Fibroblast of the aortic adventitia (primary cell): Measurements from ENCODE around the gene SMG7. TPM values are rescaled to one million over a fixed set of nuclear protein-coding genes. Genes with fewer than 3 reads are reported as not detected.

Source experiments
- DNase-seq: peaks from one replicate; pipeline ENCODE4 v3.0.0-alpha.2; 2010; ENCODE audit warnings: low read depth
- H3K4me3 ChIP-seq: 2 replicates; pipeline ENCODE4 v1.5.1; 2011; ENCODE audit warnings: low read depth, mild to moderate bottlenecking, control low read depth, low read length, moderate library complexity
- CTCF ChIP-seq: IDR thresholded peaks from 2 replicates; pipeline ENCODE4 v1.5.1; 2011; ENCODE audit warnings: mild to moderate bottlenecking, low read length, control low read depth, inconsistent platforms; ENCODE audit not compliant: insufficient read depth
- total RNA-seq: library from RNA; depleted of rRNA; stranded (reverse); fragments of >200 nt; gene quantifications from 2 replicates; pipeline ENCODE4 v1.2.3, GENCODE V29; 2012; ENCODE audit warnings: low replicate concordance

The SMG7 gene
- total RNA-seq, 1 donor, result 29.0 TPM

DNA sequence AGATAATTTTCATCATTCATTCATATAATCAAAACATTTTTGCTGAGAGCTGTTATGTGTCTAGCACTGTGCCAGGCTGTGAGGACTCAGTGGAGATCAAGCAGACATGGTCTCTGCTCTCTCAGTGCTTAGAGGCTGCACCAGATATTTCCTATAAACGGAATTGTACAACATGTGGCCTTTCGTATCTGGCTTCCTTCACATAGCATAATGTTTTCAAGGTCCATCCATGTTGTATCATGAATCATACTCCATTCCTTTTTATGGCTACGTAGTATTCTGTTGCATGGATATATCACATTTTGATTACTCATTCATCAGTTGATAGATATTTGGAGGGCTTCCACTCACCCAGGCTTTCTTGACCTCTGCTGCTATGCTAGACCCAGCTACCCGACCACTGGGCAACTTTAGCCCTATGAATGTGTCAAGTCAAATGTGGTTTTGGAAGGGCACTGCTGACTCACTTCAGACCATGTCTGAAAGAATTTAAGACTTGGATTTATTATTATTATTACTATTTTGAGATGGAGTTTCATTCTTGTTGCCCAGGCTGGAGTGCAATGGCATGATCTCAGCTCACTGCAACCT lies 99.5 kb downstream of the SMG7 start:
- TF ChIP-seq CTCF, result no peak
- DNase-seq, result peak; percentile 63
- no peak overlapping the region for H3K4me3 ChIP-seq

DNA sequence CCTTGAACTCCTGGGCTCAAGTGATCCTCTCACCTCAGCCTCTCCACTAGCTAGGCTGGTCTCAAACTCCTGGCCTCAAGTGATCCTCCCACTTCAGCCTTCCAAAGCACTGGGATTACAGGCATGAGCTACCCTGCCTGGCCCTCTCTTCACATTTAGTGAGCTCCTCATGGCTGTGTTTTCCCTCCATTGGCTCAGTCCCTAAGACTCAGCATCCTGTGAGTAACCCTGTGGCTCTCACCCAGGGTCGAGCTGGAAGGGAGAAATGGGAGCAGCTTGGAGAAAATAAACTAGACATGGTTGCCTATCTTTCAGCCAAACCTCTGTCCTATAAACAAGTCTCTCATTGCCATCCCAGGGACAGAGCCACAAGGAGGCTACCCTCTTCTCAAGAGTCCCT lies 100.4 kb downstream of the SMG7 start:
- H3K4me3 ChIP-seq, result no peak overlapping the region
- DNase-seq, result peak; percentile 31
- TF ChIP-seq CTCF, result no peak

- H3K4me3 ChIP-seq, result no peak overlapping the region
- DNase-seq, result no peak
- no peak for TF ChIP-seq CTCF
These were observed 103.3 kb downstream of the SMG7 start for GRCh38 chr1:183575606-183576005.

GRCh38 chr1:183576537-183576936 lies 104.2 kb downstream of the SMG7 start:
- no peak for TF ChIP-seq CTCF
- no peak overlapping the region for H3K4me3 ChIP-seq
- DNase-seq, result no peak

DNA sequence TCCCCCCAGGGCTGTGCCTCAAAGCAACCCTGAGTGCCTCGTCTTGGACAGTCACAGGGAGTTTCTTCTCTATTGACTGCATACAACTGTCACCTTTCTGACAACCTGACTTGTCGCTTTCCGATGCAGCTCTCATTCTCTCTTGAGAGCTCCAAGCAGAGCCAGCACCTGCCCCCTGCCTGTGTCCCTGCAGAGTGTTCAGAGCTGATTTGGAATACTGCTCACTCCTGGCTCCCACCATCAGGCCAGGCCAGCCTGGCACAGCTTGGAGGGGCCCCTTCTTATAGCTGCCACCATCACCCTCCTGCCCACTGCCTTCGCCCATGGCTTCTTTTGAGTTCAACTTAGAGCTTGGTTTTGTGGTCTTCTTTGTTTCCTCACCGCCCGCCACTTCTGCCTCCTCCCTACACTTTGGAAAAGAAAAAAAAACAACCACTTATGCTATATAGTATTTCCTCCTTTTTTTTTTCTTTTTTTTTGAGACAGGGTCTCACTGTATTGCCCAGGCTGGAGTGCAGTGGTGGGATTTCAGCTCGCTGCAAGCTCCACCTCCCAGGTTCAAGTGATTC lies 105.7 kb downstream of the SMG7 start:
- no peak for TF ChIP-seq CTCF
- no peak for DNase-seq
- no peak overlapping the region for H3K4me3 ChIP-seq

DNA sequence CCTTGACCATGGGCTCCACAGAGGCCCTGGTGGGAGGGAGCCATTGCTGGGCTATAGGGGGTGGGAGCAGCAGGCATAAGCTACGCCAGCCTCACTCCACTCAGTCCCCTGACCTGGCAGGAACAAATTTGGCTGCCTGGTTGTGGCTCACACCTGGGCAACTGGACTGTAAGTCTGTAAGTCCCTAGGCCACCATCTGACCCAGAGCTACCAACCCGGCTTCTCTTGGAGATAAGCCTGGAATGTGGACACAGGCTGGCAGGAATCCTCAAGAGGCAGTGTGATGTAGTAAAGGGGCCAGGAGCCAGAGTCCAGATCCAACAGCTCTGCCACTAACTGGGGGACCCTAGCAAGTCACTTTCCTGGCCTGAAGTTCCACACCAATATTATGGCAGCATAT lies 106.6 kb downstream of the SMG7 start:
- no peak for DNase-seq
- no peak for TF ChIP-seq CTCF
- no peak overlapping the region for H3K4me3 ChIP-seq

DNA sequence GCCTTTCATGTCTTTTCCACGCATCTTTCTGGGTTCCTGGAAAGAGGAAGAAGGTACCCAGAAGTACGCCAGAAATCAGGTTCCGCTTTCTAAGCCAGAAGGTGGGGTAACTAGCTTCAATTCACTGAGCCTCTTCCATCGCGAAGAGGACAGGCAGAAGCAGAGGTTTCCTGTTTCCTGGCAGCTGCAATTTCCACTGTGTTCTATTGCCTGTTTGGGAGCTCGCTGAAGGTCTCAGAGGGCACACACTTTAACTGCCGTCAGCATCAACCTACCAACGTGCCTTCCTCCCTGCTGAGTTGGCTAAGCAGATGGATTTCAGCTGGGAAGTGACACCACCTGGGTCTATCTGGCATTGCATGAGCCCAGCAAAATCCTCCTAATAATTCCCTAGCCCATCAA lies 108.0 kb downstream of the SMG7 start:
- TF ChIP-seq CTCF, result peak; percentile 24
- no peak overlapping the region for H3K4me3 ChIP-seq
- DNase-seq, result peak; percentile 28
